ENCODE data around the gene SH2D4B. TPM values are rescaled to one million over a fixed set of nuclear protein-coding genes. Genes with fewer than 3 reads are reported as not detected.

SH2D4B gene
- total RNA-seq, 2 donors from 2014 or later: 0.13 TPM; not detected in 1

GRCh38 chr10:80540618-80540980, 2.9 kb downstream of the SH2D4B start:
- Histone ChIP-seq H3K4me1 (ENCODE audit: control insufficient read depth, insufficient read depth, low read length) (peaks cover 14% of the 10 kb centered on the region), H3K36me3 (ENCODE audit: control insufficient read depth, insufficient read depth, low read length) (no peaks in the 10 kb centered on the region), H3K4me3 (ENCODE audit: low read length) (no peak overlapping the region), H3K27me3 (ENCODE audit: control insufficient read depth, insufficient read depth, low read length, poor library complexity, severe bottlenecking) (no peaks in the 10 kb centered on the region), H3K9me3 (ENCODE audit: control insufficient read depth, low read length) (no peaks in the 10 kb centered on the region), H3K9ac (ENCODE audit: extremely low read depth, low read length, poor library complexity, severe bottlenecking) (no peak overlapping the region), H3K27ac (ENCODE audit: low read depth, low read length) (no peak overlapping the region)
- TF ChIP-seq CTCF (conservative IDR thresholded peaks at IDR 0.05): no peak
- 89 to 93% methylated on average over 8 to 9 of the region's 9 CpGs for WGBS, 2 experiments (ENCODE audit: insufficient coverage in 1 of 2, insufficient read length in 1 of 2)
- peaks cover 19% of the 10 kb centered on the region for H3K4me1 Mint-ChIP-seq
- H3K27me3 Mint-ChIP-seq (ENCODE audit: insufficient read depth): peaks cover 19% of the 10 kb centered on the region
- H3K36me3 Mint-ChIP-seq (ENCODE audit: low read depth): peaks cover 3% of the 10 kb centered on the region
- peaks cover 10% of the 10 kb centered on the region for H3K9me3 Mint-ChIP-seq
- no peak overlapping the region for H3K27ac Mint-ChIP-seq
- no peak for DNase-seq
- H3K4me3 Mint-ChIP-seq: no peak overlapping the region

DNA sequence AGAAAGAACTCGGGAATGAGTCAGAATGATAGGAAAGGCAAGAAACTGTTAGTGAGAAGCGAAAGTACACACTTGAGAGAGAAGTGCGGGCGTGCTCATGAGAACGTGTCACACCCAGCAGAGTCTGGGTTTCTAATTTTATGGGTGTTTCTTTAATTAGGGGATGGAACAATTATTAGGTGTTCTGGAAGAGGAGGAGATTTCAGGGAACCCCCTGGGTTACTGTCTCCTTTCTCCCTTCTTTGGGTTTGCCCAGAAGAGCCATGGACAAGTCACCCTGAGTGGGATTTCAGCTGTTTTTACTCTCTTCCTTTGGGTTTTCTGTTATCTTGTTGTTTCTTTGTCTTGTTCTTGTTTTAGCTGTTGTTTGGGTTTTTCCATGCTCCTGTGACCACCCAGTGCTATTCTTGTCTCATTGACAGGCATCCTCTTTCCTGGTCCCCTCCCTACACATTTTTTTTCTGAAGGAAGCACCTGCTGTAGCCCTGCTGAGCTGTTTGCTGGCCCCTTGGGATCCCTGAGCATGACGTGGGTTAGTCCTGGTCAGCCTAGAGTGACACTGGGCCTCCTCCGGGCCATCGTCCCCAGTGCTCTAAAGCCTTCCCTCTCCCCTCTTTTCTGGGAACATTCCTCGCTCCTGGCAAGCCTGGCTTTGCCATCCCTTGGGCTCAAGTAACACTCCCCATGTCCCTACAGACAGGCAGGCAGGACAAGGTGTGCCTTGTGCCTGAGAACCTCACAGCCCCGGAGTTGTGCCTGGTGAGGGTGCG, 3.5 kb downstream of the SH2D4B start:
- H3K27ac Mint-ChIP-seq: no peak overlapping the region

DNA sequence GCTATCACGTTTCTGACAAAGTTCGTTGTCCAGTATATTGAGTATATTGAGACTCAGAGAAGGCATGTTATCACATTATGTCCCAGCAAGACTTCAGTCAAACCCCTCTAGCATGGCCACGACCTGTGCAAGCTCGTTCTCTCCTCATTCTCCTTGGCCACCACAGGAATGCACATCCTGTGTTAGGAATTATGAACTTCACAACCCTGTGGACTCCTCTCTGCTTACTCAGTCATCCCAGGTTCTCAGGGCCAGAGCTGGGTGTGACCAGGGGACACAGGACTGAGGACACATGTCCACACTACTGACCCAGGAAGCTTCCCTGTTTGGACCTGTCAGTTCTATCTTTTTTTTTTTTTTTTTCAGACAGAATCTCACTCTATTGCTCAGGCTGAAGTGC, 4.4 kb downstream of the SH2D4B start:
- Mint-ChIP-seq H3K36me3 (ENCODE audit: low read depth) (peaks cover 3% of the 10 kb centered on the region), H3K9me3 (peaks cover 6% of the 10 kb centered on the region), H3K27me3 (ENCODE audit: insufficient read depth) (peaks cover 16% of the 10 kb centered on the region), H3K27ac (no peak overlapping the region), H3K4me3 (no peak overlapping the region), H3K4me1 (peaks cover 12% of the 10 kb centered on the region)
- DNase-seq: no peak
- 80 to 96% methylated on average over 2 to 4 of the region's 4 CpGs for WGBS, 2 experiments (ENCODE audit: insufficient coverage in 1 of 2, insufficient read length in 1 of 2)
- Histone ChIP-seq H3K4me3 (ENCODE audit: low read length) (no peak overlapping the region), H3K27ac (ENCODE audit: low read depth, low read length) (no peak overlapping the region), H3K4me1 (ENCODE audit: control insufficient read depth, insufficient read depth, low read length) (peaks cover 7% of the 10 kb centered on the region), H3K27me3 (ENCODE audit: control insufficient read depth, insufficient read depth, low read length, poor library complexity, severe bottlenecking) (no peaks in the 10 kb centered on the region), H3K9me3 (ENCODE audit: control insufficient read depth, low read length) (no peaks in the 10 kb centered on the region), H3K36me3 (ENCODE audit: control insufficient read depth, insufficient read depth, low read length) (no peaks in the 10 kb centered on the region), H3K9ac (ENCODE audit: extremely low read depth, low read length, poor library complexity, severe bottlenecking) (no peak overlapping the region)
- no peak for TF ChIP-seq CTCF (conservative IDR thresholded peaks at IDR 0.05)

More for the DNA sequence above, 3.5 kb downstream of the SH2D4B start:
- WGBS, 2 experiments (ENCODE audit: insufficient coverage in 1 of 2, insufficient read length in 1 of 2): 91% methylated on average over 9 to 11 of the region's 11 CpGs
- peaks cover 6% of the 10 kb centered on the region for H3K9me3 Mint-ChIP-seq
- Histone ChIP-seq H3K36me3 (ENCODE audit: control insufficient read depth, insufficient read depth, low read length) (no peaks in the 10 kb centered on the region), H3K27ac (ENCODE audit: low read depth, low read length) (no peak overlapping the region), H3K4me3 (ENCODE audit: low read length) (no peak overlapping the region), H3K27me3 (ENCODE audit: control insufficient read depth, insufficient read depth, low read length, poor library complexity, severe bottlenecking) (no peaks in the 10 kb centered on the region), H3K9me3 (ENCODE audit: control insufficient read depth, low read length) (no peaks in the 10 kb centered on the region), H3K9ac (ENCODE audit: extremely low read depth, low read length, poor library complexity, severe bottlenecking) (no peak overlapping the region), H3K4me1 (ENCODE audit: control insufficient read depth, insufficient read depth, low read length) (peaks cover 14% of the 10 kb centered on the region)
- no peak for DNase-seq
- TF ChIP-seq CTCF (conservative IDR thresholded peaks at IDR 0.05): no peak
- no peak overlapping the region for H3K4me3 Mint-ChIP-seq
- H3K36me3 Mint-ChIP-seq (ENCODE audit: low read depth): peaks cover 3% of the 10 kb centered on the region
- peaks cover 17% of the 10 kb centered on the region for H3K4me1 Mint-ChIP-seq
- H3K27me3 Mint-ChIP-seq (ENCODE audit: insufficient read depth): peaks cover 17% of the 10 kb centered on the region

All from endodermal cell (in vitro differentiated cells).